ENCODE measurements around the gene PTPRU. TPM values are rescaled to one million over a fixed set of nuclear protein-coding genes. Genes with fewer than 3 reads are reported as not detected.

The PTPRU gene
- total RNA-seq, 1 experiment from 2014 or later, result 0.72 TPM

GRCh38 chr1:29343476-29343875, 107.2 kb downstream of the PTPRU start:
- no peak overlapping the region for H3K4me3 ChIP-seq (ENCODE audit: low read depth in 2 of 2, low read length in 2 of 2)
- ChIA-PET POLR2A (no interaction called here), CTCF (no interaction called here)
- no peak for DNase-seq (ENCODE audit: low read depth, low spot score)
- H3K4me1 ChIP-seq (ENCODE audit: control insufficient read depth, insufficient read depth, low read length), result no peaks in the 10 kb centered on the region
- H3K27me3 ChIP-seq (ENCODE audit: control insufficient read depth, insufficient read depth, low read length), result peaks cover 19% of the 10 kb centered on the region
- BruUV-seq (replicated peaks), result no TSS peak
- TF ChIP-seq TCF7L2 (IDR thresholded peaks at IDR 0.05; ENCODE audit: low read depth, low read length) (no peak), REST (IDR thresholded peaks at IDR 0.05; ENCODE audit: insufficient read depth in 1 of 2, low read depth in 2 of 2, low read length in 1 of 2) (no peak), CTCF (IDR thresholded peaks at IDR 0.05) (no peak), POLR2AphosphoS5 (IDR thresholded peaks at IDR 0.05; ENCODE audit: low read depth, low read length) (no peak), SIN3A (IDR thresholded peaks at IDR 0.05; ENCODE audit: borderline replicate concordance, insufficient read depth, low read depth, low read length) (no peak)
- H3K9me3 ChIP-seq (ENCODE audit: control insufficient read depth, insufficient read depth, low read depth, low read length), result no peaks in the 10 kb centered on the region
- no peaks in the 10 kb centered on the region for H3K36me3 ChIP-seq (ENCODE audit: control insufficient read depth, insufficient read depth, low read length)
- intact Hi-C loops (cut with micrococcal nuclease; ENCODE audit: unreplicated experiment), result loop anchor here (10.0 kb wide), 1 partner anchor 99 kb away; no protein-coding TSS in a partner anchor
- in situ Hi-C loops (cut with HindIII; ENCODE audit: low pct_unique_long_range_greater_than_20kb, low sequenced_read_pairs), result no loop called here
- no peak overlapping the region for H3K27ac ChIP-seq (ENCODE audit: low read length)
- ATAC-seq, result no peak

GRCh38 chr1:29343908-29344307, 107.6 kb downstream of the PTPRU start:
- in situ Hi-C loops (cut with HindIII; ENCODE audit: low pct_unique_long_range_greater_than_20kb, low sequenced_read_pairs), result no loop called here
- CTCF ChIA-PET, result no interaction called here
- TF ChIP-seq POLR2AphosphoS5 (IDR thresholded peaks at IDR 0.05; ENCODE audit: low read depth, low read length) (no peak), TCF7L2 (IDR thresholded peaks at IDR 0.05; ENCODE audit: low read depth, low read length) (no peak), CTCF (IDR thresholded peaks at IDR 0.05) (no peak; the same call in 1 of the 2 replicates), SIN3A (IDR thresholded peaks at IDR 0.05; ENCODE audit: borderline replicate concordance, insufficient read depth, low read depth, low read length) (no peak), REST (IDR thresholded peaks at IDR 0.05; ENCODE audit: insufficient read depth in 1 of 2, low read depth in 2 of 2, low read length in 1 of 2) (no peak)

More at GRCh38 chr1:29343908-29344307, 107.6 kb downstream of the PTPRU start:
- no peaks in the 10 kb centered on the region for H3K4me1 ChIP-seq (ENCODE audit: control insufficient read depth, insufficient read depth, low read length)
- DNase-seq (ENCODE audit: low read depth, low spot score) (no peak), ATAC-seq (no peak)
- no peak overlapping the region for H3K4me3 ChIP-seq (ENCODE audit: low read depth in 2 of 2, low read length in 2 of 2)
- H3K27ac ChIP-seq (ENCODE audit: low read length), result no peak overlapping the region
- H3K36me3 ChIP-seq (ENCODE audit: control insufficient read depth, insufficient read depth, low read length), result no peaks in the 10 kb centered on the region
- H3K27me3 ChIP-seq (ENCODE audit: control insufficient read depth, insufficient read depth, low read length), result peaks cover 19% of the 10 kb centered on the region
- POLR2A ChIA-PET, result no interaction called here
- H3K9me3 ChIP-seq (ENCODE audit: control insufficient read depth, insufficient read depth, low read depth, low read length), result no peaks in the 10 kb centered on the region
- intact Hi-C loops (cut with micrococcal nuclease; ENCODE audit: unreplicated experiment), result loop anchor here (10.0 kb wide), 1 partner anchor 99 kb away; no protein-coding TSS in a partner anchor
- no TSS peak for BruUV-seq (replicated peaks)
